Progenitor cell of endocrine pancreas (in vitro differentiated cells): ENCODE data around the gene CCDC158. TPM values are rescaled to one million over a fixed set of nuclear protein-coding genes. Genes with fewer than 3 reads are reported as not detected.
A peak's percentile ranks its signal among the peaks of the same experiment; 100 is the strongest.
"Not testable (repeated sequence)": the region's sequence is repeated elsewhere in the genome, so short reads cannot be mapped to it uniquely, and the experiment has no call there.

Source experiments
- DNase-seq: peaks from one replicate; pipeline ENCODE4 v3.0.0; 2021; ENCODE audit warnings: low spot score; ENCODE audit not compliant: unreplicated experiment
- H3K27ac Mint-ChIP-seq: 2 replicates; pipeline ENCODE4 v1.8.0; 2021; ENCODE audit warnings: mild to moderate bottlenecking, moderate library complexity, mixed read lengths
- H3K27me3 Mint-ChIP-seq: 2 replicates; pipeline ENCODE4 v1.8.0; 2021; ENCODE audit warnings: mixed read lengths
- H3K36me3 Mint-ChIP-seq: 2 replicates; pipeline ENCODE4 v1.8.0; 2022; ENCODE audit warnings: mixed read lengths; ENCODE audit not compliant: insufficient read depth
- H3K4me1 Mint-ChIP-seq: 2 replicates; pipeline ENCODE4 v1.8.0; 2021; ENCODE audit warnings: low read depth, mixed read lengths
- H3K4me3 Mint-ChIP-seq: 2 replicates; pipeline ENCODE4 v1.8.0; 2021; ENCODE audit warnings: low read depth, mild to moderate bottlenecking, moderate library complexity, mixed read lengths
- H3K9me3 Mint-ChIP-seq: 2 replicates; pipeline ENCODE4 v1.8.0; 2021; ENCODE audit warnings: low read depth, mixed read lengths
- total RNA-seq: library from RNA; stranded (reverse); gene quantifications from 2 replicates; pipeline ENCODE4 v1.2.1, GENCODE V29; 2021
- TF ChIP-seq, protein P1 (sequence below): fragments of 200-600 bp; sonication (generic); IDR thresholded peaks from one replicate; pipeline ENCODE4 v1.5.0; 2021; ENCODE audit warnings: antibody characterized with exemption, mild to moderate bottlenecking; ENCODE audit not compliant: unreplicated experiment

The CCDC158 gene
- total RNA-seq, 1 donor from 2014 or later: not detected

DNA sequence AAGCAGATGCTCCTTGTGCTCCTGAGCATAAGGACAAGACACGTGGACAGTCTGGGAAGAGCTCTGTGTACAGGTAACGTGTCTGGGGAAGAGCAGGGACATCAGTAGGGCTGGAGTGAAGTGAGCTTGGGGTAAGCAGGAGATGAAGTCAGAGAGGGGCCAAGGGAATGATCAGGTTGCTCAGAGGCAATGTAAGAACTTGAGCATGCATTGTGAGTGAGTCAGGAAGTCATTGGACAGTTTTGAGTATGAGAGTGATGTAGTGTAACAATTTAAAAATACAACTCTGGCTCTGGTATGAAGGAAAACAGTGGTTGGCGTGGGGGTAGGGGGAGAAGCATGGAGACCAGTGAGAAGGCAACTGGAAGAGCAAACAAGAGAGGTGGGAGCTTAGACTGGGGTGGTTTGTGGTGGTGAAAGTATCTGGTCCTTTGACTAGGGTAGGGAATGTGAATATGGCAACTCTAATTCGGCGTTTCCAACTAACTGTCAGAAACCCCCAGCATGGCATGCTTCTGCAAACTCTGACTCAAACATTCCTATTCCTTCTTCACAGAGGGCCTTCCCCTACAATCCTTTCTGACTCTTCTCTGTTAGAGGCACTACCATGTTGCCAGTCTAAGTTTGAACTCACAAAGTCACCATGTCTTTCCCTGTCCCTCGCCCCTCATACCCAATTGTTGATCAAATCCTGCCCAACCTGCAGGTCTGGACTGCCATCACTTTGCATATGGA lies 57.2 kb downstream of the CCDC158 start:
- Mint-ChIP-seq H3K4me3 (no peak overlapping the region), H3K36me3 (no peaks in the 10 kb centered on the region), H3K4me1 (no peaks in the 10 kb centered on the region), H3K27ac (peak overlapping the region; percentile 43), H3K9me3 (peaks cover 15% of the 10 kb centered on the region), H3K27me3 (no peaks in the 10 kb centered on the region)
- DNase-seq: no peak
- TF ChIP-seq, protein P1, sequence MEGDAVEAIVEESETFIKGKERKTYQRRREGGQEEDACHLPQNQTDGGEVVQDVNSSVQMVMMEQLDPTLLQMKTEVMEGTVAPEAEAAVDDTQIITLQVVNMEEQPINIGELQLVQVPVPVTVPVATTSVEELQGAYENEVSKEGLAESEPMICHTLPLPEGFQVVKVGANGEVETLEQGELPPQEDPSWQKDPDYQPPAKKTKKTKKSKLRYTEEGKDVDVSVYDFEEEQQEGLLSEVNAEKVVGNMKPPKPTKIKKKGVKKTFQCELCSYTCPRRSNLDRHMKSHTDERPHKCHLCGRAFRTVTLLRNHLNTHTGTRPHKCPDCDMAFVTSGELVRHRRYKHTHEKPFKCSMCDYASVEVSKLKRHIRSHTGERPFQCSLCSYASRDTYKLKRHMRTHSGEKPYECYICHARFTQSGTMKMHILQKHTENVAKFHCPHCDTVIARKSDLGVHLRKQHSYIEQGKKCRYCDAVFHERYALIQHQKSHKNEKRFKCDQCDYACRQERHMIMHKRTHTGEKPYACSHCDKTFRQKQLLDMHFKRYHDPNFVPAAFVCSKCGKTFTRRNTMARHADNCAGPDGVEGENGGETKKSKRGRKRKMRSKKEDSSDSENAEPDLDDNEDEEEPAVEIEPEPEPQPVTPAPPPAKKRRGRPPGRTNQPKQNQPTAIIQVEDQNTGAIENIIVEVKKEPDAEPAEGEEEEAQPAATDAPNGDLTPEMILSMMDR: no peak

DNA sequence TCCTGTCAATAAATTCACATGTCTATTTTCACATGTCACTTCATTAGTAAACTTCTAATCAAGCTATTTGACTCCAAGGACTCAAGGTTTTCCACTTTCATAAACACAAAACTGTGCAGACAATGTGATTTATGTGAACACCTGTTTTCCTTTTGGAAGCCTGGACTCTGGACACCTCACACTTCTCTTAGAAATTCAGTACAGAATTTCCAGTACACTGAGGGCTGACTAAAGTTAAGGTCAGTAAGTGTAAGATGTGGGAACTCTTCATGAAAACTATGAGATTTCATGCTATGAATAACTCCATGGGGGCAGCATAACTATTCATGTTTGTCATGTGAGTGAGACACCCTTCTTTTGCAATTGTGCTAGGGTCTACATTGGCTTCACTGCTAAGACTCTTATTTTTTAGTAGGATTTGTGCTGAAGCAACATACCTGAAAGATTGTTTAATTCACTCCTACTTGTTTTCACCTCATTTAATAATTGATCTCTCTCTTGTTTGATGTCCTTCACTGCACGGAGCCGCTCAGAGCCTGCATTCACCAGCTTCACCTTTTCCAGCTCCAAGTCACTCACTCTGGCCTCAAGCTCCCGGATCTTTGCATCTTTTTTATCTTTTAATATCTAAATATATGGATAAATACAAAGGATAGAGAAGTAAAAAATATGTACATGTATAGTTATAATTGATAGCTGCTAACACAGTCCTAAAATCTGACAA lies 59.1 kb downstream of the CCDC158 start:
- Mint-ChIP-seq H3K4me1 (no peaks in the 10 kb centered on the region), H3K27me3 (no peaks in the 10 kb centered on the region), H3K9me3 (peaks cover 18% of the 10 kb centered on the region), H3K36me3 (no peaks in the 10 kb centered on the region), H3K27ac (no peak overlapping the region), H3K4me3 (no peak overlapping the region)
- DNase-seq: no peak
- TF ChIP-seq, protein P1: no peak

DNA sequence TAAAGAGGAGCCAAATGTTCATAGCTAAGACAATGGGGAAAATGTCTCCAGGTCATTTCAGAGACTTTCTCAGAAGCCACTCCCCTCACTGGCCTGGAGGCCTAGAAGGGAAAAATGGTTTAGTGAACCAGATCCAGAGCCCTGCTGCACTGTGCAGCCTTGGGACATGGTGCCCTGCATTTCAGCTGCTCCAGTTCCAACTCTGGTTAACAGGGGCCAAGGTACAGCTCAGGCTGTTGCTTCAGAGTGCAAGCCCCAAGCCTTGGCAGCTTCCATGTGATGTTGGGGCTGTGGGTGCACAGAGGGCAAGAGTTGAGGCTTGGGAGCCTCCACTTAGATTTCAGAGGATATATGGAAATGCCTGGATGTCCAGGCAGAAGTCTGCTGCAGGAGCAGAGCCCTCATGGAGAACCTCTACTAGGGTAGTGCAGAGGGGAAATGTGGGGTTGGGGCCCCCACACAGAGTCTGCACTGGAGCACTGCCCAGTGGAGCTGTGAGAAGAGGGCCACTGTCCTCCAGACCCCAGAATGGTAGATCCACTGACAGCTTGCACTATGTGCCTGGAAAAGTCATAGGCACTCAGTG lies 61.0 kb downstream of the CCDC158 start:
- H3K9me3 Mint-ChIP-seq: peaks cover 18% of the 10 kb centered on the region
- not testable (repeated sequence) for H3K27me3 Mint-ChIP-seq, H3K36me3 Mint-ChIP-seq, H3K4me1 Mint-ChIP-seq, H3K27ac Mint-ChIP-seq, DNase-seq, H3K4me3 Mint-ChIP-seq

DNA sequence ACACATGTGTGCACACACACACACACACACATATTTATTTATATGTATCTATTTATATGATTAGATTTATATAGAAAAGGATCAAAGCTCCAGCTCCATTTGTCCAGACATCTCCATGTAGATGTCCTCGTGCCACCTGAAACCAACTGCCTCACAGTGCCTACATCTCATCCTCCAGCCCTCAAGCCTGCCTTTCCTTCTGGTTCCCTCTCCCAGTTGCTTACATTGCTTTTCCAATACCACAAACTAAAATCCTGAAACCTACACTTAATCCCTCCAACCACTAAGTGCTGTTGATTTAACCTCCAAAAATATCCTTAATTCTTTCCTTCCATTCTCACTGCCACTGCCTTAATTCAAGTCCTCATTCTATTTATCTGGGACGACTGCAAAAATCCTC lies 63.0 kb downstream of the CCDC158 start:
- Mint-ChIP-seq H3K4me3 (no peak overlapping the region), H3K27ac (no peak overlapping the region), H3K36me3 (no peaks in the 10 kb centered on the region), H3K9me3 (peaks cover 18% of the 10 kb centered on the region), H3K4me1 (no peaks in the 10 kb centered on the region), H3K27me3 (no peaks in the 10 kb centered on the region)
- TF ChIP-seq, protein P1: no peak
- DNase-seq: no peak

DNA sequence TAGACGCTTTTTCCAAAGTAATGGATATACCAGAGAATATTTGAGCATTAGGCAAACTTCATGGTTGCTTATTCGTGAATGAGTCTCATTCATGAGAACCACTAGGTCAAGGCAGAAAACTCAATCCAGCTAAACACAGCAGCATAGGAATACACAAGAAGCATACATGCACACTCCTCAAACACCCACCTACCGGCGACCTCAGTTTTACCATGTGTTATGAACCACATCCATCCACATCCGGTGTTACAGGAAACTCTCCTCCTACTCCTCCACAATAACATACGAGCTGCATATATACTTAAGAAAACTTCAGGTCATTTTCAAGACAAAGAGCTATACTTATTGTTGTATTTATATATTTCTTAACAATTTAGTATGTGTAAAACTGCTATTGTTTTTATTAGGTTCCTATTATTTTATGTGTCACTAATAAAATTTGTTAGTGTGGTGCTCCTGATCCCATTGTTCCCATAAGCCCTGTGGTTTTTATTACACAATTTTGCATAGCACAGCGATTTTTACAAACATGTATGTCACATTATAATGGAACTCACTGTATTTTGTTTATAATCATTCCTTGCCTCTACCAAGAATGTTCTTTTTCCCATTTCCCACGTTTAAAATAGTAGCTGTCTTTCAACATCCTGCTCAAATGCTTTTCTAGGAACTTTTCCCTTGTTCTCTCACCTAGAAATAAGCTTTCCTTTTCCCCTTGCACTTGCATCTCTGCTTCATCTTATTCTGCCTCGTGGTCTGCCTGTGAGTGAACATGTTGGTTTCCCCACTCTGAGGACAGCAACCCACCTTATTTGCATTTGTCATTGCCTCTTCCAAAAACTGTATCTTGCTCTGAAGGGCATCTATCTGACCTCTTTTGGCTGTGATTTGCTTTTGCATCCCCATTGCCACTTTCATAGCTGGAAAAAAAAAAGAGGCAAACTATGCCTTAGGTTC lies 66.1 kb downstream of the CCDC158 start:
- DNase-seq: no peak
- Mint-ChIP-seq H3K9me3 (peaks cover 11% of the 10 kb centered on the region), H3K4me3 (no peak overlapping the region), H3K27me3 (no peaks in the 10 kb centered on the region), H3K27ac (no peak overlapping the region), H3K36me3 (no peaks in the 10 kb centered on the region), H3K4me1 (no peaks in the 10 kb centered on the region)
- TF ChIP-seq, protein P1: no peak
